ENCODE results near the gene MED12L.

The MED12L gene

DNA sequence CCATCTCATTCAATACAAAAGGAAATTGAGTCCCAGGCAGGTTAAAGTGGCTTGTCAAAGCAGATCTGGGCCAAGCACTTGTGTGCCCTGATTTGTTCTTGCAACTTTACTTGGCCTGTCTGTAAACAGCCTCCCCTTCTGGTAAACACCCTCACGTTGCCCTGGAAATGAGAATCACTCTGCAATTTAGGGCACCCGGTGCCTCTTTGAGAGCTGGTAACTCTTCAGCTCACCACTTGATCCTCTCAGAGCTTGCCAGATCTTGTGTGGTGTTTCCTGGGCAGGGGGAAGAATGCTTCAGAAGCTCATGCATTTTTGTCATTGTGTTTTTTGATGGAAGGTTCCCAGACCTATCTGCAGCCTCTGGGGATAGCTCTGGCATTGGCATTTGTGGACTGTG, 11.3 kb downstream of the MED12L start:
- H3K36me3 ChIP-seq (ENCODE audit: control insufficient read depth, insufficient read depth, low read length): no peaks in the 10 kb centered on the region
- peaks cover 16% of the 10 kb centered on the region for H3K4me1 ChIP-seq (ENCODE audit: control insufficient read depth, insufficient read depth, low read length)

DNA sequence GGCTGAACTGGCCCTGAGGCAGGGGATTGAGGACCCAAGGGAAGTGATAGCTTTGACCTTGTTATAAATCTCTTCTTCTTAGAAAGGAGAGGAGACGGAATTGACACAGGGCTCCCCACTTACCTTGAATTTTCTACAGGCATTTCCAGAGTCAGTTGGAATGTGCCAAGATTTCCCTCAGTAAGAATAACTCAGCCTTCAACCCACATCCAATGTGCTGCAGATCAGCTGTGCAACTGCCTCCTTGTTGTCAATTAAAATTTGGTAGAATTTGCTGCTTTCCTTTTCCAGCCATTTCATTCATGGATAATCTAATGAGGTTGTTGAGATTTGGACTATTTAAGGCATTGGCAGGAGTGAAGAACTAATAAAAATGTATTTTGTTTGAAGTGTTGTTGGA, 14.6 kb downstream of the MED12L start:
- no peaks in the 10 kb centered on the region for H3K36me3 ChIP-seq (ENCODE audit: control insufficient read depth, insufficient read depth, low read length)
- no peaks in the 10 kb centered on the region for H3K27me3 ChIP-seq (ENCODE audit: control insufficient read depth, insufficient read depth, low read length)
- no peaks in the 10 kb centered on the region for H3K9me3 ChIP-seq (ENCODE audit: control insufficient read depth, insufficient read depth, low read length)
- peaks cover 3% of the 10 kb centered on the region for H3K4me1 ChIP-seq (ENCODE audit: control insufficient read depth, insufficient read depth, low read length)
- H3K9ac ChIP-seq (ENCODE audit: low read depth, low read length): no peak overlapping the region
- H3K4me3 ChIP-seq (ENCODE audit: low read depth, low read length): no peak overlapping the region

More for the DNA sequence above, 11.3 kb downstream of the MED12L start:
- no peaks in the 10 kb centered on the region for H3K9me3 ChIP-seq (ENCODE audit: control insufficient read depth, insufficient read depth, low read length)
- H3K4me3 ChIP-seq (ENCODE audit: low read depth, low read length): no peak overlapping the region
- H3K9ac ChIP-seq (ENCODE audit: low read depth, low read length): no peak overlapping the region
- no peaks in the 10 kb centered on the region for H3K27me3 ChIP-seq (ENCODE audit: control insufficient read depth, insufficient read depth, low read length)

DNA sequence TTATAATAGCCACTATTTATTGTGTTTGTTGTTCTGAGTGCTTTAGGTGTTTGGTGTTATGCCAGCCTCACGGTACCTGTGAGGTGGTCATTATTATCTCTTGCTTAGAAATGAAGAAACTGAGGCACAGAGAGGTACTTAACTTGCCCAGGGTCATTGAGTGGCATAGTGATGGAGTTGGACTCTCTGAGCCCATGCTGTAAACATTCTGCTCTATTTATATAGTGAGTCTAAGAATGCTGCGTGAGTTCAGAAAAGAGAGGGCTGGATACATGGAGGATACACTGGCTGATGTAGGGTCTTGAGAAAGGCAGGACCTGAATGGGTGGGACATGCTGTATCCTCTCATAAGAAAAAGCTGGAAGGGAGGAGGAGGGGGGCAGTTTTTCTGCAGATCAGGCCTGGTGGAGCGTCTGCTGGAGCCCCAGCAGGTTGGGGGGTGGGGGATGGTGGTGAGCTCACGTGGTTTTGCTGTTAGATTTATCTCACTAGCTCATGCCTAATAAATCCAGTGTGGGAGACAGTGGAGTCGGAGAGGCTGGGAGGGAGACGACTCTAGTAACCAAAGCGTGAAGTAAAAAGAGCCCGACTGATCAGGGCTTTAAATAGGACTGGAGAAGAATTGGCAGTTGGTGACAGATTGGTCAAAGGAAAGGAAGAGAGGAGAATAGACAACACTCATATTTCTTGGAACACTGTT, 16.0 kb downstream of the MED12L start:
- no peak overlapping the region for H3K9ac ChIP-seq (ENCODE audit: low read depth, low read length)
- peaks cover 3% of the 10 kb centered on the region for H3K4me1 ChIP-seq (ENCODE audit: control insufficient read depth, insufficient read depth, low read length)
- no peaks in the 10 kb centered on the region for H3K9me3 ChIP-seq (ENCODE audit: control insufficient read depth, insufficient read depth, low read length)
- no peaks in the 10 kb centered on the region for H3K27me3 ChIP-seq (ENCODE audit: control insufficient read depth, insufficient read depth, low read length)
- no peak overlapping the region for H3K4me3 ChIP-seq (ENCODE audit: low read depth, low read length)
- H3K36me3 ChIP-seq (ENCODE audit: control insufficient read depth, insufficient read depth, low read length): no peaks in the 10 kb centered on the region

DNA sequence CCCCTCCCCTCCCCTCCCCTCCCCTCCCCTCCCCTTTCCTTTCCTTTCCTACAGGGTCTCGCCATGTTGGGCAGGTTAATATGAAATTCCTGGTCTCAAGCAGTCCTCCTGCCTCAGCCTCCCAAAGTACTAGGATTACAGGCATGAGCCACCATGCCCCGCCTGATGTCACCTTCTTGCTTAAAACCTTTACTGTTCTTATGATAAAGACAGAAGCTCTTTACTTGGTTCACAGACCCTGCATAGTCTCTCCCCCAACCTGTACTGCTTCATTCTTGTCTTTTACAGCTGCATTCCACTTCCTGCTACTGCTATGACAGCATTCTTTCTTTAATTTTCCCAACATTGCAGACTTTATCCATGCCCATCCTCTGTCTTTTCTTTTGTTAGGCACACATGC, 20.8 kb downstream of the MED12L start:
- Histone ChIP-seq H3K27me3 (ENCODE audit: control insufficient read depth, insufficient read depth, low read length) (no peaks in the 10 kb centered on the region), H3K9me3 (ENCODE audit: control insufficient read depth, insufficient read depth, low read length) (no peaks in the 10 kb centered on the region), H3K36me3 (ENCODE audit: control insufficient read depth, insufficient read depth, low read length) (no peaks in the 10 kb centered on the region), H3K4me1 (ENCODE audit: control insufficient read depth, insufficient read depth, low read length) (peaks cover 10% of the 10 kb centered on the region), H3K4me3 (ENCODE audit: low read depth, low read length) (no peak overlapping the region), H3K9ac (ENCODE audit: low read depth, low read length) (no peak overlapping the region)

DNA sequence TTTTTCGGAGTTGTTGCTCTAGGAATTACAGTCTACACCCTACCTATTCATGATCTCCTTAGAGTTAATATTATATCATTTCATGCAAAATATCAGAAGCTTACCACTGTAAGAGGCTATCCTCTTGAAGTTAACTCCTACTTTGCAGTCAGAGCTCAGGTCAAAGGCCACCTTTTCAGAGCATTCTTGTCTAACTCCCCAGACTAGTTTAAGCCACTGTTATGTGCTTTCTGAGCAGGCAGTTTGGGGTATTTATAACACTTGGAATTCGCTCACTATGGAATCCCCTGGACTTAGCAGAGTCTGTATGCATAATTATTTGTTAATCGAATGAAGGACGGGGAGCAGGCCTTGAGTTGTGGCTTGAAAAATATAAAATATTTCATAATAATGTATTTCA, 21.7 kb downstream of the MED12L start:
- H3K9me3 ChIP-seq (ENCODE audit: control insufficient read depth, insufficient read depth, low read length): no peaks in the 10 kb centered on the region
- no peaks in the 10 kb centered on the region for H3K36me3 ChIP-seq (ENCODE audit: control insufficient read depth, insufficient read depth, low read length)
- peaks cover 9% of the 10 kb centered on the region for H3K4me1 ChIP-seq (ENCODE audit: control insufficient read depth, insufficient read depth, low read length)
- no peak overlapping the region for H3K9ac ChIP-seq (ENCODE audit: low read depth, low read length)
- H3K27me3 ChIP-seq (ENCODE audit: control insufficient read depth, insufficient read depth, low read length): no peaks in the 10 kb centered on the region
- H3K4me3 ChIP-seq (ENCODE audit: low read depth, low read length): no peak overlapping the region

DNA sequence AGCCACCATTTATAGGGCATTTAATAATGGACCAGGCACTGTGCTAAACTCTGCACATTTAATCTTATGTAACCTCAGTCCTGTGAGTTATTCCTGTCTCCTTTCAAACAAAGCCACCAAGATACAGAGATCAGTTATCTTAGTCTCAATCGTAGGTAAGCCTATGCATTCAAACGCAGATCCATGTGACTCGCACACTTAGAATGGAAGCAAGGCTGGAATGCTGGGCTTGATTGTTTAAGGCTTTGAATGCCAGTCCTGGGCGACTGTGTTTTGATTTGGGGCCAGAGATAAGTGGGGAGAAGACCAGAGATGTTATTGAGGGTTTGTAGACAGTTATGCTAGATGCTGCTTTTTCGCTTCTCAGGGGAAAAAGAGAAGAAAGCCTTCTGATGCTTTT, 22.2 kb downstream of the MED12L start:
- Histone ChIP-seq H3K9ac (ENCODE audit: low read depth, low read length) (no peak overlapping the region), H3K4me3 (ENCODE audit: low read depth, low read length) (no peak overlapping the region), H3K4me1 (ENCODE audit: control insufficient read depth, insufficient read depth, low read length) (peaks cover 9% of the 10 kb centered on the region), H3K36me3 (ENCODE audit: control insufficient read depth, insufficient read depth, low read length) (no peaks in the 10 kb centered on the region), H3K27me3 (ENCODE audit: control insufficient read depth, insufficient read depth, low read length) (no peaks in the 10 kb centered on the region), H3K9me3 (ENCODE audit: control insufficient read depth, insufficient read depth, low read length) (no peaks in the 10 kb centered on the region)

DNA sequence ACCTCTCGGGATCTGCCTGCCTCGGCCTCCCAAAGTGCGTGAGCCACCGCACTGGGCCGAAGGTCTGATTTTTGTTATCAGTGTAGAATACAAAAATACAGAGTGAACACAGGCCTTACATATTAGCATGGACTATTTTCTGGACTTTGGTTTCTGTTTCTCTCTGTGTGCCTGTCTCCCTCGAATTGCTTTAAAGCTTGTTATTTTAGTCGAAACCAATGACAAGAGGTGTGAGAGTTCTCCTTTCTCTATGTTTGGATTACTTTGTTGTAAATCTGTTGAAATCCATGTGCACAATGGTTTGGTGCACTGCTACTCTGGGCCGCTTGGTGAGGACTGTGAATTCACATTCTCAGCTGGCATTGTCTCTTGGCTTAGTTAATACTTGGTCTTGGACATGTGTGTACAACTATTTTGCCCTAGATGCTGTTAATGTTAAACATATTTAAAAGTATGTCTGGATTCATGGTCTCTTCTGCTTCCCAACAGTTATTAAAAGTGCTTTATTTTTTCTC, 23.9 kb downstream of the MED12L start:
- H3K9me3 ChIP-seq (ENCODE audit: control insufficient read depth, insufficient read depth, low read length): no peaks in the 10 kb centered on the region
- H3K9ac ChIP-seq (ENCODE audit: low read depth, low read length): no peak overlapping the region
- no peak overlapping the region for H3K4me3 ChIP-seq (ENCODE audit: low read depth, low read length)
- peaks cover 9% of the 10 kb centered on the region for H3K4me1 ChIP-seq (ENCODE audit: control insufficient read depth, insufficient read depth, low read length)
- no peaks in the 10 kb centered on the region for H3K36me3 ChIP-seq (ENCODE audit: control insufficient read depth, insufficient read depth, low read length)
- H3K27me3 ChIP-seq (ENCODE audit: control insufficient read depth, insufficient read depth, low read length): no peaks in the 10 kb centered on the region

DNA sequence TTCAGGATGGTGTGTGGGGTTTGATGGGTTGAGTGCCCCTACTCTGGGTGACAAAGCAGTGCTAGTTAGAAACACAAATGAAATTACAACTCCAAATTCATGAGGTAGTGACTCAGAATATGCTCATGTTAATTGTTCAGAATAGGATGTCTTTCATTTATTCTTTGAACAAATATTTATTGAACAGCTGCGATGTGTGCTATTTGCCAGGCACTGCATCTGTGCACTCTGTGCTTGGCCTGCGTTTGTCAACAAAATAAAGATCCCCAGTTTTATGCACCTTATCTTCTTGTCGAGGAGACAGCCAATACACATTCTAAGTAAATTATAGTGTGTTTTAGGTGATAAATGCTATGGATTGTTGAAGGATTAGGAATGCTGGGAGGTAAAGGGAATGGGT, 27.3 kb downstream of the MED12L start:
- no peaks in the 10 kb centered on the region for H3K36me3 ChIP-seq (ENCODE audit: control insufficient read depth, insufficient read depth, low read length)
- H3K4me1 ChIP-seq (ENCODE audit: control insufficient read depth, insufficient read depth, low read length): peaks cover 2% of the 10 kb centered on the region
- no peak overlapping the region for H3K4me3 ChIP-seq (ENCODE audit: low read depth, low read length)
- no peak overlapping the region for H3K9ac ChIP-seq (ENCODE audit: low read depth, low read length)
- H3K9me3 ChIP-seq (ENCODE audit: control insufficient read depth, insufficient read depth, low read length): no peaks in the 10 kb centered on the region
- H3K27me3 ChIP-seq (ENCODE audit: control insufficient read depth, insufficient read depth, low read length): no peaks in the 10 kb centered on the region

DNA sequence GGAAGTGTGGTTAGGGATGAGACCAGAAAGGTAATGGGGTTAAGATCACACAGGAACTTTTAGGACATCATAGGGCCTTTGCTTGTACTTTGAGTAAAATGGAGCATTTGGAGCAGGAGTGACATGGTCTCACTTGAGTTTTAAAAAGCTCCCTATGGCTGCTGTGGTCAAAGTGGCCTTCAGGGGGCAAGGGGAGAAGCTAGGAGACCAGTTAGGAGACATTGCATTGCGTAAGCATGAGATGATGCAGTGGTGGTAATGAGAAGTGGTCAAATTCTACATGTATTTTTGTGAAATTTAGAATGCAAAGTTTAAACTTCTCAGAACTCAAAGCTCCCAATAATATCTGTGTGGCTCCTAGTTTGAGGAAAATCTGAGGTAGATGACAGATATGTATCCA, 27.9 kb downstream of the MED12L start:
- no peak overlapping the region for H3K9ac ChIP-seq (ENCODE audit: low read depth, low read length)
- no peak overlapping the region for H3K4me3 ChIP-seq (ENCODE audit: low read depth, low read length)
- H3K27me3 ChIP-seq (ENCODE audit: control insufficient read depth, insufficient read depth, low read length): no peaks in the 10 kb centered on the region
- H3K4me1 ChIP-seq (ENCODE audit: control insufficient read depth, insufficient read depth, low read length): no peaks in the 10 kb centered on the region
- no peaks in the 10 kb centered on the region for H3K36me3 ChIP-seq (ENCODE audit: control insufficient read depth, insufficient read depth, low read length)
- no peaks in the 10 kb centered on the region for H3K9me3 ChIP-seq (ENCODE audit: control insufficient read depth, insufficient read depth, low read length)

DNA sequence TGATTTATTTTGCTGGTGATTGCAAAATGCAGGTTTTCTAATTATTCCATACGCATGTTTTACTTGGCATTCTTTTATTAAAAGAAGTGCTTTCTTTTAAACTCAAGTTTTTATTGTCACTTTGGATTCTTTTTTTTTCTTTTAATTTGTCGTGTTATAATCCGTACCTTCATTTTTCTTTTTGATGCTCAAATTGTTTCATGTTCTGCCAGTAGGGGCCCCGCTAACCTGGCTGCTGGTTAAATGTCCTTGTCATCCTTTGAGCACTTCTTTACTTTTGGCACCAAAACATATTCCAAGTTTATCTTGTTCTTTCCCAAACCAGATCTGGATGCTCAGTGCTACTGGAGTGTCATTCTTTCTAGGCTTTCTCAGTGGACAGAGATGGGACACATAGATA, 31.6 kb downstream of the MED12L start:
- Histone ChIP-seq H3K9ac (ENCODE audit: low read depth, low read length) (no peak overlapping the region), H3K4me3 (ENCODE audit: low read depth, low read length) (no peak overlapping the region), H3K36me3 (ENCODE audit: control insufficient read depth, insufficient read depth, low read length) (no peaks in the 10 kb centered on the region), H3K9me3 (ENCODE audit: control insufficient read depth, insufficient read depth, low read length) (no peaks in the 10 kb centered on the region), H3K27me3 (ENCODE audit: control insufficient read depth, insufficient read depth, low read length) (no peaks in the 10 kb centered on the region), H3K4me1 (ENCODE audit: control insufficient read depth, insufficient read depth, low read length) (no peaks in the 10 kb centered on the region)

DNA sequence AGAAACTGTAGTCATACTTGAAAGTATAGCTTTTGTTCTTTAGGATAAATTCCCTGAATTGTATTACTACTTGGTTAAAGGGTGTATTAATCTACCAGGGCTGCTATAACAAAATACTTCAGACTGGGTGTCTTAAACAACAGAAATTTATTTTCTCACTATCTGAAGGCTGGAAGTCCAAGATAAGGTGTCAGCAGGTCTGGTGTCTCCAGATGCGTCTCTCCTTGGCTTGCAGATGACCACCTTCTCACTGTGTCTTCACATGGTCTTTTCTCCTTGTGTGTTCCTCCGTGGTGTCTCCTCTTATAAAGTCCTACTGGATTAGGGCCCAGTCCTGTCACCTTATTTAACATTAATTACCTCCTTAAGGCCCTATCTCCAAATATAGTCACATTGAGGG, 33.7 kb downstream of the MED12L start:
- no peaks in the 10 kb centered on the region for H3K9me3 ChIP-seq (ENCODE audit: control insufficient read depth, insufficient read depth, low read length)
- H3K27me3 ChIP-seq (ENCODE audit: control insufficient read depth, insufficient read depth, low read length): no peaks in the 10 kb centered on the region
- no peak overlapping the region for H3K9ac ChIP-seq (ENCODE audit: low read depth, low read length)
- H3K36me3 ChIP-seq (ENCODE audit: control insufficient read depth, insufficient read depth, low read length): no peaks in the 10 kb centered on the region
- no peaks in the 10 kb centered on the region for H3K4me1 ChIP-seq (ENCODE audit: control insufficient read depth, insufficient read depth, low read length)
- H3K4me3 ChIP-seq (ENCODE audit: low read depth, low read length): no peak overlapping the region

DNA sequence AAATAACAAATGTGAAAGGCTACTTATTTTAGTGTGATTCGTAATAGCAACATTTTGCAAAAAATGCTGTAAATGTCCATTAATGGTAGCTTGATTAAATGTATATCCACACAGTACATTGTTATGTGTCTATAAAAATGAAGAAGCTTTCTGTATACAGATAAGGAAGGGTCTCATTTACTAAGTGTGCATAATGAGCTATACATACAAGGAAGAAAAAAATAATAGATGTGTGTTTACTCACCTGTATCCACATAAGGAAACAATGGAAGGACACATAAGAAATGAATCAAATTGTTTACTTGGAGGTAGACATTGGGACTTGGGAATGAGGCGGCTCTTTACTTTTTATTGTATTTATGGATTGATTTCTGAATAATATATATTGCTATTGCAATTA, 34.9 kb downstream of the MED12L start:
- H3K27me3 ChIP-seq (ENCODE audit: control insufficient read depth, insufficient read depth, low read length): no peaks in the 10 kb centered on the region
- H3K9ac ChIP-seq (ENCODE audit: low read depth, low read length): no peak overlapping the region

More for the DNA sequence above, 34.9 kb downstream of the MED12L start:
- Histone ChIP-seq H3K4me3 (ENCODE audit: low read depth, low read length) (no peak overlapping the region), H3K9me3 (ENCODE audit: control insufficient read depth, insufficient read depth, low read length) (no peaks in the 10 kb centered on the region), H3K4me1 (ENCODE audit: control insufficient read depth, insufficient read depth, low read length) (no peaks in the 10 kb centered on the region), H3K36me3 (ENCODE audit: control insufficient read depth, insufficient read depth, low read length) (no peaks in the 10 kb centered on the region)
